CD4-positive, alpha-beta T cell (primary cell): Measurements from ENCODE around the gene MT1M. TPM values are rescaled to one million over a fixed set of nuclear protein-coding genes. Genes with fewer than 3 reads are reported as not detected.
"Not testable (repeated sequence)": the region's sequence is repeated elsewhere in the genome, so short reads cannot be mapped to it uniquely, and the experiment has no call there.

Source experiments
- ATAC-seq: fragments of 200-7000 bp; cut with Tn5 transposase; one replicate; pipeline ENCODE4 v1.10.0; 2022; ENCODE audit warnings: mild to moderate bottlenecking; ENCODE audit not compliant: poor library complexity
- CTCF ChIA-PET: fragments of 350-600 bp; sonication (Branson Sonifier 250); formaldehyde crosslinking; loops from one replicate; lab custom pipeline; 2021; ENCODE audit warnings: antibody characterized with exemption, inconsistent platforms; lab: Charles Lee
- POLR2A ChIA-PET: fragments of 350-600 bp; sonication (Branson Sonifier 250); formaldehyde crosslinking; loops from one replicate; lab custom pipeline; 2021; ENCODE audit warnings: antibody characterized with exemption, inconsistent platforms; lab: Charles Lee
- DNase-seq, 14 experiments: peaks; one replicate each; pipeline ENCODE4 v3.0.0-alpha.2; 2013 to 2020; ENCODE audit warnings: mixed read lengths in 2 of 14
- H3K27ac ChIP-seq, 2 donors: one replicate each; pipeline versions ENCODE4 v1.5.1 to v1.7.0; 2013; ENCODE audit warnings: low read length in 2 of 2, low read depth in 1 of 2, mild to moderate bottlenecking in 1 of 2
- H3K27me3 ChIP-seq, 2 experiments: 1 replicate in 1 of 2; 2 replicates in 1 of 2; pipeline versions ENCODE4 v1.6.1 to v1.7.0; 2013; ENCODE audit warnings: low read length in 2 of 2, control low read depth in 1 of 2, mild to moderate bottlenecking in 1 of 2, moderate library complexity in 1 of 2; ENCODE audit not compliant: insufficient read depth in 2 of 2, control insufficient read depth in 1 of 2
- H3K36me3 ChIP-seq: one replicate; pipeline ENCODE4 v1.6.1; 2013; ENCODE audit warnings: low read length, control low read depth; ENCODE audit not compliant: insufficient read depth
- H3K4me1 ChIP-seq: one replicate; pipeline ENCODE4 v1.6.1; 2013; ENCODE audit warnings: low read length, control low read depth; ENCODE audit not compliant: insufficient read depth
- H3K4me3 ChIP-seq: one replicate; pipeline ENCODE4 v1.5.1; 2013; ENCODE audit warnings: mild to moderate bottlenecking, low read length, moderate library complexity
- H3K9me3 ChIP-seq, 2 experiments: 1 replicate in 1 of 2; 2 replicates in 1 of 2; pipeline versions ENCODE4 v1.6.1 to v1.7.0; 2013; ENCODE audit warnings: low read length in 2 of 2, mild to moderate bottlenecking in 2 of 2, control low read depth in 1 of 2, moderate library complexity in 1 of 2; ENCODE audit not compliant: control insufficient read depth in 1 of 2, insufficient read depth in 1 of 2
- H3K27ac Mint-ChIP-seq: one replicate; pipeline ENCODE4 v1.8.0; 2020; ENCODE audit warnings: mixed read lengths
- H3K27me3 Mint-ChIP-seq: one replicate; pipeline ENCODE4 v1.8.0; 2021; ENCODE audit warnings: mixed read lengths
- H3K36me3 Mint-ChIP-seq: one replicate; pipeline ENCODE4 v1.8.0; 2021; ENCODE audit warnings: low read depth, mixed read lengths
- H3K4me1 Mint-ChIP-seq: one replicate; pipeline ENCODE4 v1.8.0; 2021; ENCODE audit warnings: low read depth, mixed read lengths
- H3K4me3 Mint-ChIP-seq: one replicate; pipeline ENCODE4 v1.8.0; 2020; ENCODE audit warnings: mild to moderate bottlenecking, mixed read lengths
- H3K9me3 Mint-ChIP-seq: one replicate; pipeline ENCODE4 v1.8.0; 2020; ENCODE audit warnings: mixed read lengths
- CTCF ChIP-seq: fragments of 200-600 bp; IDR thresholded peaks from one replicate; pipeline ENCODE4 v1.8.0; 2022; ENCODE audit warnings: antibody characterized with exemption, mild to moderate bottlenecking
- intact Hi-C, 2 experiments: fragments of 100-400 bp; cut with DNase I in 1 of 2; cut with micrococcal nuclease in 1 of 2; formaldehyde crosslinking; loops; one replicate each; pipeline versions ENCODE4 v1.15.1 to v1.9.0; 2023 to 2025; cut with DNase I, micrococcal nuclease
- total RNA-seq, 174 experiments: library from RNA in 2 of 174; stranded (reverse) in 2 of 174; gene quantifications; one replicate each; pipeline ENCODE4 v1.2.3 and lab custom pipeline; 2021 to 2026

MT1M gene
- total RNA-seq, 2 experiments from 2014 or later = not detected

- Histone ChIP-seq H3K4me1 (peaks cover 20% of the 10 kb centered on the region), H3K27me3 (peaks cover 44 to 59% of the 10 kb centered on the region in 2 experiments), H3K36me3 (no peaks in the 10 kb centered on the region), H3K4me3 (no peak overlapping the region), H3K27ac (no peak overlapping the region), H3K9me3 (peaks cover 0 to 11% of the 10 kb centered on the region in 2 experiments)
- H3K27me3 Mint-ChIP-seq = peaks cover 94% of the 10 kb centered on the region
- ChIA-PET CTCF (no interaction called here), POLR2A (interaction anchor here (1.4 to 2.4 kb wide), 2 partner anchors 13 to 62 kb away, joined by 4 to 11 read pairs; partner anchors contain the start of genes MT1X and MT2A)
- H3K9me3 Mint-ChIP-seq = no peaks in the 10 kb centered on the region
- intact Hi-C loops = no loop called here
- DNase-seq (no peak), ATAC-seq (no peak)
- H3K36me3 Mint-ChIP-seq = no peaks in the 10 kb centered on the region
- H3K27ac Mint-ChIP-seq = no peak overlapping the region
- H3K4me3 Mint-ChIP-seq = no peak overlapping the region
- H3K4me1 Mint-ChIP-seq = peaks cover 22% of the 10 kb centered on the region
- no peak for TF ChIP-seq CTCF
Observed at GRCh38 chr16:56669840-56670619, 37.6 kb downstream of the MT1M start.

GRCh38 chr16:56670620-56670934 lies 38.1 kb downstream of the MT1M start:
- CTCF ChIA-PET = no interaction called here
- TF ChIP-seq CTCF = no peak
- ATAC-seq = no peak

GRCh38 chr16:56671691-56672090 lies 39.2 kb downstream of the MT1M start:
- peaks cover 0 to 11% of the 10 kb centered on the region in 2 experiments for H3K9me3 ChIP-seq
- H3K27ac Mint-ChIP-seq, H3K36me3 ChIP-seq, CTCF ChIA-PET, ATAC-seq, H3K27ac ChIP-seq, H3K9me3 Mint-ChIP-seq, H3K4me3 ChIP-seq, intact Hi-C loops, H3K4me3 Mint-ChIP-seq, DNase-seq, H3K36me3 Mint-ChIP-seq: not testable (repeated sequence)
- H3K27me3 Mint-ChIP-seq = peaks cover 86% of the 10 kb centered on the region
- H3K4me1 Mint-ChIP-seq = peaks cover 39% of the 10 kb centered on the region
- POLR2A ChIA-PET = interaction anchor here (0.7 kb wide), 1 partner anchor 31 kb away, joined by 3 read pairs; no protein-coding TSS in a partner anchor
- peaks cover 32% of the 10 kb centered on the region for H3K4me1 ChIP-seq
- H3K27me3 ChIP-seq = peaks cover 37 to 52% of the 10 kb centered on the region in 2 experiments

More at GRCh38 chr16:56670620-56670934, 38.1 kb downstream of the MT1M start:
- H3K9me3 ChIP-seq = peaks cover 0 to 11% of the 10 kb centered on the region in 2 experiments
- no peak for DNase-seq
- intact Hi-C loops = no loop called here
- peaks cover 24% of the 10 kb centered on the region for H3K4me1 ChIP-seq
- peaks cover 43 to 59% of the 10 kb centered on the region in 2 experiments for H3K27me3 ChIP-seq
- Mint-ChIP-seq H3K4me3 (no peak overlapping the region), H3K27me3 (peaks cover 94% of the 10 kb centered on the region), H3K27ac (no peak overlapping the region), H3K4me1 (peaks cover 28% of the 10 kb centered on the region), H3K9me3 (no peaks in the 10 kb centered on the region), H3K36me3 (no peaks in the 10 kb centered on the region)
- no peak overlapping the region for H3K4me3 ChIP-seq
- no peak overlapping the region for H3K27ac ChIP-seq
- no peaks in the 10 kb centered on the region for H3K36me3 ChIP-seq
- POLR2A ChIA-PET = interaction anchor here (1.4 kb wide), 1 partner anchor 62 kb away, joined by 4 read pairs; the partner anchor contains the start of gene MT2A

- Histone ChIP-seq H3K27me3 (peaks cover 36 to 48% of the 10 kb centered on the region in 2 experiments), H3K4me1 (peaks cover 32% of the 10 kb centered on the region), H3K9me3 (peaks cover 0 to 11% of the 10 kb centered on the region in 2 experiments)
- H3K36me3 Mint-ChIP-seq, intact Hi-C loops, H3K9me3 Mint-ChIP-seq, H3K36me3 ChIP-seq, H3K4me3 Mint-ChIP-seq, H3K4me3 ChIP-seq, DNase-seq, H3K27ac ChIP-seq, H3K27ac Mint-ChIP-seq, ATAC-seq, CTCF ChIA-PET, POLR2A ChIA-PET: not testable (repeated sequence)
- Mint-ChIP-seq H3K27me3 (peaks cover 81% of the 10 kb centered on the region), H3K4me1 (peaks cover 39% of the 10 kb centered on the region)
Observed at GRCh38 chr16:56672171-56672570, 39.7 kb downstream of the MT1M start.
